K562 (cell line): ENCODE results near the gene ST3GAL3. TPM values are rescaled to one million over a fixed set of nuclear protein-coding genes. Genes with fewer than 3 reads are reported as not detected.

Experiments
- ATAC-seq: fragments of 200-7000 bp; cut with Tn5 transposase; 3 replicates; pipeline ENCODE4 v1.9.1; 2020; ENCODE audit warnings: moderate library complexity
- BruUV-seq: library from RNA; stranded (reverse); fragments of 400-500 nt; replicated peaks from 2 replicates; lab custom pipeline; 2021; lab: Mats Ljungman, UMichigan
- CTCF ChIA-PET: fragments of 300-600 bp; formaldehyde crosslinking; extraction: SDS; loops from one replicate; lab custom pipeline; 2021; ENCODE audit warnings: low intra/inter-chr PET ratio; lab: Yijun Ruan, JAX
- POLR2A ChIA-PET: fragments of 300-600, 350-650 bp; sonication (Branson Sonifier 250); formaldehyde crosslinking; extraction: SDS; loops from one replicate; lab custom pipeline; 2021; ENCODE audit warnings: antibody characterized with exemption, inconsistent platforms; lab: Yijun Ruan, JAX
- DNase-seq, 4 experiments: peaks; one replicate each; pipeline versions ENCODE4 v3.0.0 to v3.0.0-alpha.2; 2011 to 2018; ENCODE audit warnings: low spot score in 3 of 4, mixed read lengths in 3 of 4; ENCODE audit errors: extremely low read depth in 1 of 4
- FAIRE-seq: peaks from 2 replicates; lab custom pipeline; 2011; peaks lifted over from hg19 to GRCh38; lab: Jason Lieb, UNC
- H2AFZ ChIP-seq: 2 replicates; pipeline ENCODE4 v1.6.0; 2011; ENCODE audit warnings: low read depth, low read length, control low read depth, inconsistent platforms
- H3K27ac ChIP-seq: fragments of 200-600 bp; 3 replicates; pipeline ENCODE4 v1.8.0; 2011; ENCODE audit warnings: low read depth, mild to moderate bottlenecking, control low read depth, inconsistent platforms, low read length, moderate library complexity, mixed read lengths; ENCODE audit errors: extremely low read depth
- H3K27me3 ChIP-seq, 2 experiments: fragments of 300-600 bp in 1 of 2; 2 replicates in 1 of 2; 3 replicates in 1 of 2; pipeline versions ENCODE4 v1.6.0 to v1.8.0; 2011; ENCODE audit warnings: inconsistent platforms in 2 of 2, low read length in 2 of 2, mild to moderate bottlenecking in 1 of 2, mixed read lengths in 1 of 2, moderate library complexity in 1 of 2; ENCODE audit not compliant: control insufficient read depth in 2 of 2, insufficient read depth in 2 of 2
- H3K36me3 ChIP-seq: fragments of 300-600 bp; 3 replicates; pipeline ENCODE4 v1.8.0; 2011; ENCODE audit warnings: mild to moderate bottlenecking, low read length, inconsistent platforms; ENCODE audit not compliant: control insufficient read depth, insufficient read depth
- H3K4me1 ChIP-seq, 2 experiments: fragments of 200-600 bp in 1 of 2; replicated peaks in 1 of 2; 2 replicates in 1 of 2; 3 replicates in 1 of 2; pipeline versions ENCODE4 v1.5.1 to v1.8.0; 2011; ENCODE audit warnings: inconsistent platforms in 2 of 2, low read length in 2 of 2, mild to moderate bottlenecking in 1 of 2, mixed read lengths in 1 of 2, moderate library complexity in 1 of 2; ENCODE audit not compliant: control insufficient read depth in 2 of 2, insufficient read depth in 2 of 2
- H3K4me2 ChIP-seq: 2 replicates; pipeline ENCODE4 v1.6.1; 2011; ENCODE audit warnings: low read length, control low read depth, inconsistent platforms, mixed read lengths; ENCODE audit not compliant: insufficient read depth
- H3K4me3 ChIP-seq: fragments of 200-600 bp; sonication (generic), shearing (Covaris generic); 2 replicates; pipeline ENCODE4 v1.5.1; 2016; ENCODE audit warnings: control low read depth, inconsistent platforms
- H3K79me2 ChIP-seq: fragments of 200-600 bp; 3 replicates; pipeline ENCODE4 v1.8.0; 2011; ENCODE audit warnings: low read length, inconsistent platforms; ENCODE audit not compliant: control insufficient read depth, insufficient read depth
- H3K9ac ChIP-seq, 2 experiments: 2 replicates each; pipeline versions ENCODE4 v1.6.0 to v1.6.1; 2011; ENCODE audit warnings: low read depth in 2 of 2, low read length in 2 of 2, control low read depth in 1 of 2, inconsistent platforms in 1 of 2, mild to moderate bottlenecking in 1 of 2, mixed read lengths in 1 of 2; ENCODE audit not compliant: insufficient read depth in 1 of 2
- H3K9me1 ChIP-seq: one replicate; pipeline ENCODE4 v1.6.0; 2011; ENCODE audit warnings: inconsistent platforms, mild to moderate bottlenecking, low read length, moderate library complexity; ENCODE audit not compliant: control insufficient read depth, insufficient read depth
- H3K9me3 ChIP-seq: replicated peaks from 2 replicates; pipeline ENCODE4 v1.5.1; 2011; ENCODE audit warnings: low read depth, low read length, inconsistent platforms; ENCODE audit not compliant: control insufficient read depth, insufficient read depth
- H4K20me1 ChIP-seq: replicated peaks from 2 replicates; pipeline ENCODE4 v1.6.1; 2011; ENCODE audit warnings: low read length, inconsistent platforms, mixed read lengths; ENCODE audit not compliant: control insufficient read depth, insufficient read depth
- BHLHE40 ChIP-seq: IDR thresholded peaks from 2 replicates; pipeline ENCODE4 v1.6.1; 2011; ENCODE audit warnings: low read length, improper control_type of control experiment
- KDM1A ChIP-seq, 2 experiments: fragments of 450-650 bp; IDR thresholded peaks; 2 replicates each; pipeline ENCODE4 v1.6.1; 2016; ENCODE audit warnings: mild to moderate bottlenecking in 2 of 2
- MBD1 ChIP-seq: fragments of 250-450 bp; sonication (Bioruptor Pico); IDR thresholded peaks from 2 replicates; pipeline ENCODE4 v1.8.0; 2022; ENCODE audit warnings: inconsistent platforms
- MCM2 ChIP-seq: fragments of 450-650 bp; IDR thresholded peaks from 2 replicates; pipeline ENCODE4 v1.6.1; 2017; ENCODE audit warnings: low read depth, mild to moderate bottlenecking
- PCBP1 ChIP-seq: fragments of 200-400 bp; formaldehyde crosslinking; IDR thresholded peaks from 2 replicates; pipeline ENCODE4 v1.6.1; 2018; ENCODE audit warnings: mild to moderate bottlenecking, low read depth, low read length; ENCODE audit not compliant: poor library complexity, severe bottlenecking
- ZFP30 ChIP-seq: fragments of 250-450 bp; sonication (Bioruptor Pico); IDR thresholded peaks from 2 replicates; pipeline ENCODE4 v1.8.0; 2022; ENCODE audit warnings: moderate library complexity, mild to moderate bottlenecking, inconsistent platforms, borderline replicate concordance
- WGBS: fragments of 100-300 bp; shearing (Covaris generic); methylation state at CpG from one replicate; pipeline ENCODE4 v1.1.6; 2016; ENCODE audit warnings: low coverage, mixed read lengths; ENCODE audit not compliant: insufficient coverage; ENCODE audit errors: missing lambda C conversion rate; 5-methylcytosine and 5-hydroxymethylcytosine counted together
- in situ Hi-C: fragments of 300-500 bp; cut with MboI; formaldehyde crosslinking; loops from 4 replicates; pipeline ENCODE4 v1.15.0; 2018; ENCODE audit warnings: inconsistent platforms, mixed read lengths
- intact Hi-C: fragments of 100-400 bp; cut with micrococcal nuclease; formaldehyde crosslinking; loops from 2 replicates; pipeline ENCODE4 v1.14.2; 2022
- polyA plus RNA-seq, 8 experiments: library from polyadenylated mRNA; depleted of rRNA in 4 of 8; stranded (reverse) in 5 of 8; unstranded in 3 of 8; fragments of >200 nt; fragmentation: Nextera tagmentation in 2 of 8; fragmentation: Illumina TruSeq in 1 of 8; extraction: Ambion mirVana in 2 of 8; extraction: Trizol in 1 of 8; gene quantifications; 2 replicates each; pipeline versions ENCODE4 v1.2.1 to v1.2.3, GENCODE V29; 2011 to 2014; ENCODE audit warnings: inconsistent platforms in 1 of 8, missing spikeins in 1 of 8
- total RNA-seq, 7 experiments: library from RNA; depleted of rRNA in 6 of 7; stranded (reverse); fragments of >200 nt in 6 of 7; fragmentation: Illumina TruSeq in 2 of 7; extraction: Trizol in 2 of 7; gene quantifications; 2 replicates each; pipeline versions ENCODE4 v1.2.1 to v1.2.3, GENCODE V29; 2011 to 2021; ENCODE audit warnings: low replicate concordance in 1 of 7

The ST3GAL3 gene
- total and polyA plus RNA-seq, 9 of the 15 experiments (the other 6 are each of a cell fraction or from before 2014, with no cell fraction given), result 1.2 to 18.9 (median 11.0) TPM

- ChIA-PET POLR2A (interaction anchor here (0.9 kb wide), 1 partner anchor 44 kb away, joined by 4 read pairs; no protein-coding TSS in a partner anchor), CTCF (no interaction called here)
- 31% methylated on average over 4 of the region's 4 CpGs for WGBS
- Histone ChIP-seq H2AFZ (no peak overlapping the region), H3K4me3 (no peak overlapping the region), H3K9me3 (no peaks in the 10 kb centered on the region), H3K36me3 (no peaks in the 10 kb centered on the region), H3K4me1 (peaks cover 0 to 8% of the 10 kb centered on the region in 2 experiments; a peak in 4 of 5 replicates), H3K79me2 (no peaks in the 10 kb centered on the region), H3K27ac (no peak overlapping the region), H3K9ac (no peak overlapping the region), H4K20me1 (no peaks in the 10 kb centered on the region), H3K9me1 (no peaks in the 10 kb centered on the region), H3K27me3 (no peaks in the 10 kb centered on the region), H3K4me2 (no peak overlapping the region)
- intact Hi-C loops (no loop called here), in situ Hi-C loops (no loop called here)
- ATAC-seq (no peak), FAIRE-seq (no peak), DNase-seq (no peak)
- peak; percentile 47; the same call in 1 of the 2 replicates for TF ChIP-seq BHLHE40
- TF ChIP-seq PCBP1, result no peak
- no peak for TF ChIP-seq MCM2
- TF ChIP-seq ZFP30 (CRISPR knock-in tag), result no peak
- no peak for TF ChIP-seq MBD1 (CRISPR knock-in tag)
- no peak for TF ChIP-seq KDM1A (IDR thresholded peaks at IDR 0.05)
- BruUV-seq, result no TSS peak
These were observed 96.3 kb downstream of the ST3GAL3 start for GRCh38 chr1:43803646-43804045.
